IMR-90 (cell line): ENCODE measurements around the gene SUPT3H.

Experiments
- CEBPB ChIP-seq: IDR thresholded peaks from 2 replicates; pipeline ENCODE4 v1.6.1; 2012; ENCODE audit warnings: low read depth, low read length, improper control_type of control experiment
- CHD1 ChIP-seq: IDR thresholded peaks from 2 replicates; pipeline ENCODE4 v1.6.1; 2012; ENCODE audit warnings: low read depth, low read length, improper control_type of control experiment
- CTCF ChIP-seq: conservative IDR thresholded peaks from 2 replicates; pipeline ENCODE4 v1.5.1; 2012; ENCODE audit warnings: mild to moderate bottlenecking, low read depth, low read length, improper control_type of control experiment
- ELK1 ChIP-seq: fragments of 150-350 bp; IDR thresholded peaks from 2 replicates; pipeline ENCODE4 v1.6.1; 2016; ENCODE audit warnings: low read depth, mild to moderate bottlenecking, low read length, moderate library complexity, borderline replicate concordance
- FOS ChIP-seq: fragments of 150-350 bp; IDR thresholded peaks from 2 replicates; pipeline ENCODE4 v1.6.1; 2016; ENCODE audit warnings: low read depth, low read length
- MAFK ChIP-seq: IDR thresholded peaks from 2 replicates; pipeline ENCODE4 v1.6.1; 2012; ENCODE audit warnings: low read depth, low read length, improper control_type of control experiment
- MXI1 ChIP-seq: IDR thresholded peaks from 2 replicates; pipeline ENCODE4 v1.6.1; 2012; ENCODE audit warnings: low read depth, mild to moderate bottlenecking, low read length, moderate library complexity, borderline replicate concordance
- NFE2L2 ChIP-seq: fragments of 150-350 bp; IDR thresholded peaks from 2 replicates; pipeline ENCODE4 v1.6.1; 2016; ENCODE audit warnings: low read depth, mild to moderate bottlenecking, low read length
- POLR2A ChIP-seq: IDR thresholded peaks from 2 replicates; pipeline ENCODE4 v1.6.1; 2012; ENCODE audit warnings: mild to moderate bottlenecking, low read depth, low read length
- RFX5 ChIP-seq: IDR thresholded peaks from 2 replicates; pipeline ENCODE4 v1.8.0; 2012; ENCODE audit warnings: low read depth, mild to moderate bottlenecking, low read length, moderate library complexity
- SMC3 ChIP-seq: fragments of 150-350 bp; IDR thresholded peaks from 2 replicates; pipeline ENCODE4 v1.6.1; 2016; ENCODE audit warnings: low read depth, mild to moderate bottlenecking, antibody characterized with exemption, low read length, moderate library complexity
- USF2 ChIP-seq: fragments of 150-350 bp; IDR thresholded peaks from 2 replicates; pipeline ENCODE4 v1.6.1; 2017; ENCODE audit warnings: mild to moderate bottlenecking, antibody characterized with exemption, low read length, low read depth

GRCh38 chr6:45001663-45002062 is 376.1 kb downstream of the SUPT3H start:
- TF ChIP-seq MXI1 (no peak), MAFK (no peak), CTCF (no peak), ELK1 (no peak), POLR2A (no peak), SMC3 (no peak), RFX5 (no peak), USF2 (no peak), FOS (no peak), CEBPB (no peak), CHD1 (no peak), NFE2L2 (no peak)
